Upper lobe of left lung (tissue), 6 donors: ENCODE measurements around the gene UCN2. TPM values are rescaled to one million over a fixed set of nuclear protein-coding genes. Genes with fewer than 3 reads are reported as not detected.
"Not testable (repeated sequence)": the region's sequence is repeated elsewhere in the genome, so short reads cannot be mapped to it uniquely, and the experiment has no call there.

Experiments
- ATAC-seq, 2 donors: fragments of 200-7000 bp; cut with Tn5 transposase; one replicate each; pipeline ENCODE4 v1.9.1; 2022; ENCODE audit warnings: mild to moderate bottlenecking in 2 of 2, moderate library complexity in 2 of 2; ENCODE audit not compliant: low FRiP score in 2 of 2
- DNase-seq, 2 donors: peaks; one replicate each; pipeline ENCODE4 v3.0.0-alpha.2; 2019 to 2020
- H3K27ac ChIP-seq, 4 donors: fragments of 200-600 bp; sonication (generic); one replicate each; pipeline ENCODE4 v1.5.1; 2016 to 2019
- H3K27me3 ChIP-seq, 4 donors: fragments of 200-600 bp; sonication (generic); one replicate each; pipeline ENCODE4 v1.5.1; 2017 to 2019
- H3K36me3 ChIP-seq, 4 donors: fragments of 200-600 bp; sonication (generic); one replicate each; pipeline ENCODE4 v1.5.1; 2016 to 2019
- H3K4me1 ChIP-seq, 4 donors: fragments of 200-600 bp; sonication (generic); one replicate each; pipeline ENCODE4 v1.5.1; 2018 to 2019
- H3K4me3 ChIP-seq, 4 donors: fragments of 200-600 bp; sonication (generic); one replicate each; pipeline ENCODE4 v1.5.1; 2017 to 2019; ENCODE audit warnings: mild to moderate bottlenecking in 2 of 4, moderate library complexity in 1 of 4
- H3K9me3 ChIP-seq, 4 donors: fragments of 200-600 bp; sonication (generic); one replicate each; pipeline ENCODE4 v1.5.1; 2018 to 2019
- CTCF ChIP-seq, 6 experiments: fragments of 450-650 bp in 4 of 6; fragments of 200-600 bp in 2 of 6; sonication (generic) in 2 of 6; IDR thresholded peaks; one replicate each; pipeline ENCODE4 v1.5.1; 2016 to 2019; ENCODE audit warnings: antibody characterized with exemption in 6 of 6
- EP300 ChIP-seq, 4 donors: sonication (generic); formaldehyde crosslinking; IDR thresholded peaks; one replicate each; pipeline ENCODE4 v1.5.1; 2017; ENCODE audit warnings: antibody characterized with exemption in 4 of 4, control low read depth in 2 of 4
- POLR2A ChIP-seq, 4 donors: fragments of 450-650 bp; IDR thresholded peaks; one replicate each; pipeline ENCODE4 v1.5.1; 2016 to 2017; ENCODE audit warnings: antibody characterized with exemption in 4 of 4, mild to moderate bottlenecking in 2 of 4
- POLR2AphosphoS5 ChIP-seq, 2 donors: sonication (generic); formaldehyde crosslinking; IDR thresholded peaks; one replicate each; pipeline ENCODE4 v1.5.1; 2017; ENCODE audit warnings: antibody characterized with exemption in 2 of 2
- WGBS, 2 donors: methylation state at CpG; one replicate each; pipeline ENCODE4 v1.1.5; 2017 to 2018; 5-methylcytosine and 5-hydroxymethylcytosine counted together
- total RNA-seq, 6 donors: library from RNA; depleted of rRNA in 4 of 6; stranded (reverse); fragments of >200 nt in 4 of 6; gene quantifications; one replicate each; pipeline versions ENCODE4 v1.1.0 to v1.2.1, GENCODE V29; 2016 to 2021
- donor health status: DM: no; HTN: no; CAD: no; lungs with moderate emphysema.
- donor health status: DM: no; HTN: yes; CAD: no; lungs with severe emphysema.

UCN2 gene
- total RNA-seq, 6 donors from 2014 or later: not detected

- ATAC-seq (no peak), DNase-seq (no peak)
- no peak overlapping the region for H3K4me3 ChIP-seq
- no peak overlapping the region for H3K27ac ChIP-seq
- no peaks in the 10 kb centered on the region for H3K27me3 ChIP-seq
- peaks cover 0 to 27% (median 11%) of the 10 kb centered on the region in 4 donors for H3K36me3 ChIP-seq
- H3K9me3 ChIP-seq: no peaks in the 10 kb centered on the region
- 73 to 76% methylated on average over 2 of the region's 2 CpGs for WGBS, 2 donors
- TF ChIP-seq EP300 (IDR thresholded peaks at IDR 0.05) (no peak), CTCF (IDR thresholded peaks at IDR 0.05) (no peak), POLR2A (IDR thresholded peaks at IDR 0.05) (no peak), POLR2AphosphoS5 (IDR thresholded peaks at IDR 0.05) (no peak)
- no peaks in the 10 kb centered on the region for H3K4me1 ChIP-seq
These were observed 30.6 kb downstream of the UCN2 start for GRCh38 chr3:48532977-48533337.

GRCh38 chr3:48532271-48532976 is 31.2 kb downstream of the UCN2 start:
- Histone ChIP-seq H3K27me3 (no peaks in the 10 kb centered on the region), H3K4me3 (no peak overlapping the region), H3K36me3 (peaks cover 0 to 25% (median 8%) of the 10 kb centered on the region in 4 donors), H3K4me1 (no peaks in the 10 kb centered on the region), H3K27ac (peak overlapping the region in 1 of 4 donors; percentile 33), H3K9me3 (no peaks in the 10 kb centered on the region)
- ATAC-seq (peak in 1 of 2 donors; percentile 55), DNase-seq (no peak)
- no peak for TF ChIP-seq POLR2A (IDR thresholded peaks at IDR 0.05)
- WGBS, 2 donors: 84 to 89% methylated on average over 6 of the region's 6 CpGs

GRCh38 chr3:48530701-48531100 is 32.9 kb downstream of the UCN2 start:
- H3K27me3 ChIP-seq, H3K4me3 ChIP-seq, H3K27ac ChIP-seq, H3K9me3 ChIP-seq, ATAC-seq, H3K4me1 ChIP-seq, DNase-seq: not testable (repeated sequence)
- whole genome bisulfite sequencing, 2 donors: 89 to 99% methylated on average over 4 of the region's 4 CpGs
- H3K36me3 ChIP-seq: peaks cover 0 to 14% (median 3%) of the 10 kb centered on the region in 4 donors

GRCh38 chr3:48528754-48529153 is 34.8 kb downstream of the UCN2 start:
- H3K9me3 ChIP-seq: no peaks in the 10 kb centered on the region
- TF ChIP-seq EP300 (IDR thresholded peaks at IDR 0.05) (no peak), POLR2A (IDR thresholded peaks at IDR 0.05) (no peak), POLR2AphosphoS5 (IDR thresholded peaks at IDR 0.05) (peak in 1 of 2 donors; percentile 27), CTCF (IDR thresholded peaks at IDR 0.05) (no peak)
- ATAC-seq (peak in 1 of 2 donors; percentile 42), DNase-seq (no peak)
- H3K36me3 ChIP-seq: peaks cover 0 to 4% (median 0%) of the 10 kb centered on the region in 4 donors
- no peaks in the 10 kb centered on the region for H3K27me3 ChIP-seq
- no peak overlapping the region for H3K4me3 ChIP-seq
- H3K4me1 ChIP-seq: no peaks in the 10 kb centered on the region
- WGBS, 2 donors: 60 to 65% methylated on average over 3 of the region's 3 CpGs
- peak overlapping the region; percentile 16 to 73 (median 66) for H3K27ac ChIP-seq

- H3K9me3 ChIP-seq: no peaks in the 10 kb centered on the region
- DNase-seq (peak in 1 of 2 donors; percentile 51), ATAC-seq (peak in 1 of 2 donors; percentile 61)
- TF ChIP-seq POLR2AphosphoS5 (IDR thresholded peaks at IDR 0.05) (no peak), POLR2A (IDR thresholded peaks at IDR 0.05) (no peak), CTCF (IDR thresholded peaks at IDR 0.05) (no peak), EP300 (IDR thresholded peaks at IDR 0.05) (no peak)
- H3K27ac ChIP-seq: peak overlapping the region; percentile 16 to 73 (median 66)
- no peak overlapping the region for H3K4me3 ChIP-seq
- H3K36me3 ChIP-seq: peaks cover 0 to 7% (median 0%) of the 10 kb centered on the region in 4 donors
- H3K4me1 ChIP-seq: no peaks in the 10 kb centered on the region
- 75 to 81% methylated on average over 9 of the region's 9 CpGs for WGBS, 2 donors
- H3K27me3 ChIP-seq: no peaks in the 10 kb centered on the region
These were observed 35.5 kb downstream of the UCN2 start for GRCh38 chr3:48528048-48528447.

- Histone ChIP-seq H3K4me1 (no peaks in the 10 kb centered on the region), H3K4me3 (no peak overlapping the region), H3K27ac (no peak overlapping the region), H3K9me3 (no peaks in the 10 kb centered on the region), H3K36me3 (peaks cover 0 to 9% (median 0%) of the 10 kb centered on the region in 4 donors), H3K27me3 (no peaks in the 10 kb centered on the region)
- WGBS, 2 donors: 77 to 96% methylated on average over 9 of the region's 9 CpGs
- no peak for ATAC-seq
- TF ChIP-seq POLR2A (IDR thresholded peaks at IDR 0.05) (no peak), CTCF (IDR thresholded peaks at IDR 0.05) (no peak), EP300 (IDR thresholded peaks at IDR 0.05) (no peak)
- DNase-seq: no peak
These were observed 38.6 kb downstream of the UCN2 start for GRCh38 chr3:48524970-48525369.
